NOMO-1 treated with DMSO at 0.1 percent for 48 hours (cell line): ENCODE results near the gene LPIN3.
A peak's percentile ranks its signal among the peaks of the same experiment; 100 is the strongest.
"Not testable (repeated sequence)": the region's sequence is repeated elsewhere in the genome, so short reads cannot be mapped to it uniquely, and the experiment has no call there.

ENCODE experiments used
- DNase-seq: peaks from one replicate; lab custom pipeline; 2025; ENCODE audit not compliant: unreplicated experiment; lab: John Stamatoyannopoulos, UW

Gene LPIN3

GRCh38 chr20:41340327-41341055, at the start of gene LPIN3:
Gene LPIN3 (plus strand): TSS chr20:41340821. CDS start chr20:41345804, 4,983 bp downstream.
- peak; percentile 39 for DNase-seq

GRCh38 chr20:41293269-41294037, 47.2 kb upstream of the LPIN3 start:
- DNase-seq = no peak

- DNase-seq = no peak
Observed at GRCh38 chr20:41299899-41300298, 40.7 kb upstream of the LPIN3 start.

- DNase-seq = peak; percentile 5
Observed at GRCh38 chr20:41300383-41300782, 40.2 kb upstream of the LPIN3 start.

GRCh38 chr20:41300886-41301285, 39.7 kb upstream of the LPIN3 start:
- DNase-seq = no peak

- peak; percentile 46 for DNase-seq
Observed at GRCh38 chr20:41304002-41304401, 36.6 kb upstream of the LPIN3 start.

GRCh38 chr20:41304424-41305079, 36.1 kb upstream of the LPIN3 start:
- DNase-seq = no peak

GRCh38 chr20:41306061-41306727, 34.4 kb upstream of the LPIN3 start:
- peak; percentile 8 for DNase-seq

- no peak for DNase-seq
Observed at GRCh38 chr20:41307021-41307420, 33.6 kb upstream of the LPIN3 start.

GRCh38 chr20:41308290-41308711, 32.3 kb upstream of the LPIN3 start:
- peak; percentile 16 for DNase-seq

GRCh38 chr20:41308726-41309413, 31.8 kb upstream of the LPIN3 start:
- DNase-seq = peak; percentile 67

GRCh38 chr20:41309817-41310216, 30.8 kb upstream of the LPIN3 start:
- DNase-seq = peak; percentile 5

- DNase-seq = not testable (repeated sequence)
Observed at GRCh38 chr20:41312009-41312408, 28.6 kb upstream of the LPIN3 start.

GRCh38 chr20:41314386-41314785, 26.2 kb upstream of the LPIN3 start:
- DNase-seq = no peak

GRCh38 chr20:41316051-41316450, 24.6 kb upstream of the LPIN3 start:
- DNase-seq = no peak

GRCh38 chr20:41316602-41317545, 23.7 kb upstream of the LPIN3 start:
- peak; percentile 39 for DNase-seq

- DNase-seq = peak; percentile 92
Observed at GRCh38 chr20:41317546-41318270, 22.9 kb upstream of the LPIN3 start, which contains the start of gene ZHX3. Gene ZHX3 (minus strand): TSS chr20:41317731. CDS start chr20:41204916, 112,815 bp downstream.

GRCh38 chr20:41318271-41318649, 22.4 kb upstream of the LPIN3 start:
- DNase-seq = no peak

- DNase-seq = no peak
Observed at GRCh38 chr20:41320441-41320840, 20.2 kb upstream of the LPIN3 start.
